VCaP (cell line): ENCODE measurements around the gene FSTL3.
"Not testable (repeated sequence)": the region's sequence is repeated elsewhere in the genome, so short reads cannot be mapped to it uniquely, and the experiment has no call there.

Source experiments
- H3K27ac ChIP-seq: fragments of 450-650 bp; 2 replicates; pipeline ENCODE4 v1.5.1; 2017
- CTCF ChIP-seq: fragments of 450-650 bp; conservative IDR thresholded peaks from 2 replicates; pipeline ENCODE4 v1.5.1; 2017; ENCODE audit warnings: mild to moderate bottlenecking, moderate library complexity

FSTL3 gene

GRCh38 chr19:663682-664117 lies 12.5 kb upstream of the FSTL3 start:
- no peak for TF ChIP-seq CTCF
- peak overlapping the region; percentile 94 for H3K27ac ChIP-seq

- peak overlapping the region; percentile 94 for H3K27ac ChIP-seq
- peak; percentile 94 for TF ChIP-seq CTCF
These were observed 11.2 kb upstream of the FSTL3 start for GRCh38 chr19:664913-665443.

GRCh38 chr19:666985-667573 lies 9.1 kb upstream of the FSTL3 start:
- not testable (repeated sequence) for H3K27ac ChIP-seq

GRCh38 chr19:668675-669434 lies 7.3 kb upstream of the FSTL3 start:
- H3K27ac ChIP-seq: not testable (repeated sequence)

GRCh38 chr19:670609-671075 lies 5.5 kb upstream of the FSTL3 start:
- no peak for TF ChIP-seq CTCF
- H3K27ac ChIP-seq: no peak overlapping the region

- TF ChIP-seq CTCF: no peak
- no peak overlapping the region for H3K27ac ChIP-seq
These were observed 1.7 kb upstream of the FSTL3 start for GRCh38 chr19:674282-675151.

GRCh38 chr19:676007-676338 lies 219 bp upstream of the FSTL3 start:
- no peak for TF ChIP-seq CTCF
- H3K27ac ChIP-seq: peak overlapping the region; percentile 49; the same call in 1 of the 2 replicates

GRCh38 chr19:677201-677600 lies 1.0 kb downstream of the FSTL3 start:
- no peak for TF ChIP-seq CTCF
- H3K27ac ChIP-seq: no peak overlapping the region
